Natural killer cell treated with Interleukin-12 subunit alpha and Interleukin-12 subunit beta and Interleukin-15 and Interleukin-18, amount 100 ng/mL, for 72 hours (primary cell): ENCODE measurements around the gene ITIH4. TPM values are rescaled to one million over a fixed set of nuclear protein-coding genes. Genes with fewer than 3 reads are reported as not detected.

Experiments used
- ATAC-seq, 2 donors: fragments of 150-1000 bp; cut with Tn5 transposase in 1 of 2; sonication (Bioruptor Pico), chemical (Tn5 transposase) in 1 of 2; 2 replicates each; pipeline ENCODE4 v1.10.0; 2021
- DNase-seq: peaks from one replicate; pipeline ENCODE4 v3.0.0; 2022; ENCODE audit warnings: low spot score
- H3K27ac Mint-ChIP-seq, 2 donors: 1 replicate in 1 of 2; 2 replicates in 1 of 2; pipeline ENCODE4 v1.8.0; 2022; ENCODE audit warnings: mixed read lengths in 2 of 2, mild to moderate bottlenecking in 1 of 2, moderate library complexity in 1 of 2
- H3K27me3 Mint-ChIP-seq, 2 donors: 1 replicate in 1 of 2; 2 replicates in 1 of 2; pipeline ENCODE4 v1.8.0; 2022; ENCODE audit warnings: mixed read lengths in 2 of 2
- H3K36me3 Mint-ChIP-seq: one replicate; pipeline ENCODE4 v1.8.0; 2022; ENCODE audit warnings: mixed read lengths
- H3K4me1 Mint-ChIP-seq, 2 donors: 1 replicate in 1 of 2; 2 replicates in 1 of 2; pipeline ENCODE4 v1.8.0; 2022; ENCODE audit warnings: low read depth in 2 of 2, mixed read lengths in 2 of 2, mild to moderate bottlenecking in 1 of 2
- H3K4me3 Mint-ChIP-seq: one replicate; pipeline ENCODE4 v1.8.0; 2022; ENCODE audit warnings: mixed read lengths
- H3K9me3 Mint-ChIP-seq: 2 replicates; pipeline ENCODE4 v1.8.0; 2022; ENCODE audit warnings: mixed read lengths
- total RNA-seq, 2 donors: library from RNA; stranded (reverse); gene quantifications; one replicate each; pipeline ENCODE4 v1.2.3, GENCODE V29; 2022

ITIH4 gene
- total RNA-seq, 2 donors from 2014 or later = 8.5 to 14.6 TPM

- no peak overlapping the region for H3K4me3 Mint-ChIP-seq
- no peak overlapping the region for H3K27ac Mint-ChIP-seq
- DNase-seq = no peak
- no peaks in the 10 kb centered on the region for H3K9me3 Mint-ChIP-seq
- H3K27me3 Mint-ChIP-seq = no peaks in the 10 kb centered on the region
- ATAC-seq = no peak
- H3K4me1 Mint-ChIP-seq = no peaks in the 10 kb centered on the region
- no peaks in the 10 kb centered on the region for H3K36me3 Mint-ChIP-seq
Measured at GRCh38 chr3:52816199-52816598, 14.3 kb downstream of the ITIH4 start.

DNA sequence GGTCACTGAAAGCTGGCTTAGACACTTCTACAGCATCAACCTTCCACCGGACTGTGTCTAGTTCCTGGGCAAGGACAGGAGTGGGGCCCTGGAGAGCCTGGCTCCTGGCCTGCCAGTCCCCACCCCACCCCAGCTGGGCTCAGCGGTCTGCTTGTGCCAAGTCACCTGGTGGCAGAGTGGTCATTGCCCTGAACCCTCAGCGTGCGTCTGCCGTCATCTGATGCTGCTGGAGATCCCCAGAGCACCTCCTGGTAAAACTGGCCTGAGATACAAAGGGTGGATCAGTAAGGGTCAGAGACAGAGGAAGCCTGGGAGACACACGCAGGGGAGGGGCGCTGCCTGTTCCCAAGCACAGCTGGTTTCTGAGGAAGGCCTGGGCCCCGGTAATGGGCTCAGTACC, 16.7 kb downstream of the ITIH4 start:
- DNase-seq (no peak), ATAC-seq (no peak)
- Mint-ChIP-seq H3K4me3 (no peak overlapping the region), H3K27me3 (peaks cover 0 to 8% of the 10 kb centered on the region in 2 donors), H3K4me1 (no peaks in the 10 kb centered on the region), H3K27ac (no peak overlapping the region), H3K36me3 (no peaks in the 10 kb centered on the region), H3K9me3 (no peaks in the 10 kb centered on the region)

DNA sequence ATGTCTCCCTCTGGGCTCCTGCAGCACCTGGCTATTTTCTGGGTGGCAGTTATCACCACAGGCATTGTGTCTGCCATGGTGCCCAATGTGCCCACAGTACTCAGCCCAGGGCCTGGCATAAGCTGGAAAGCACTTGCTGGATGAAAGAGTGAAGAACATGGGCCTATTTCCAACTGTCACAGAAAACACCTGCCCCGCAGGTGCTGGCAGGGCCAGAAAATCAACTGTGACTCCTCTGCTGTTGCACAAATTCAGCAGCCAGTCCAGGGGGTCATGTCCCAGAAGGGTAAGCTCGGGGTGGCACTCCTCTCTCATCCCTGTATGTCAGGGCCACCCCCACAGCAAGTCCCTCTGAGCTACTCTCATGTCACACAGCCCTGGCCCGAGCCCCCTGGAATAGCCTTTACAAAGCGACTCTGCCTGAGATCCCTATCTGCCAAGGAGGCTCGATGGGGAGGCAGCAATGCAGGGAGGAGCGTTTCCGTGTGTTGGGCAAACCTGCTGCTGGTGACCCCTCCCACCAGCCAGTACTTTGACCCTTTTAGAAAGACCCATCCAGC, 18.9 kb downstream of the ITIH4 start:
- H3K9me3 Mint-ChIP-seq = no peaks in the 10 kb centered on the region
- ATAC-seq (no peak), DNase-seq (no peak)
- no peak overlapping the region for H3K4me3 Mint-ChIP-seq
- peaks cover 0 to 8% of the 10 kb centered on the region in 2 donors for H3K27me3 Mint-ChIP-seq
- H3K36me3 Mint-ChIP-seq = no peaks in the 10 kb centered on the region
- no peaks in the 10 kb centered on the region for H3K4me1 Mint-ChIP-seq
- H3K27ac Mint-ChIP-seq = no peak overlapping the region

GRCh38 chr3:52810923-52811322, 19.5 kb downstream of the ITIH4 start:
- no peak for ATAC-seq
- no peaks in the 10 kb centered on the region for H3K36me3 Mint-ChIP-seq
- no peaks in the 10 kb centered on the region for H3K4me1 Mint-ChIP-seq
- no peak overlapping the region for H3K4me3 Mint-ChIP-seq
- peaks cover 0 to 8% of the 10 kb centered on the region in 2 donors for H3K27me3 Mint-ChIP-seq
- no peaks in the 10 kb centered on the region for H3K9me3 Mint-ChIP-seq
- H3K27ac Mint-ChIP-seq = no peak overlapping the region
- DNase-seq = no peak

DNA sequence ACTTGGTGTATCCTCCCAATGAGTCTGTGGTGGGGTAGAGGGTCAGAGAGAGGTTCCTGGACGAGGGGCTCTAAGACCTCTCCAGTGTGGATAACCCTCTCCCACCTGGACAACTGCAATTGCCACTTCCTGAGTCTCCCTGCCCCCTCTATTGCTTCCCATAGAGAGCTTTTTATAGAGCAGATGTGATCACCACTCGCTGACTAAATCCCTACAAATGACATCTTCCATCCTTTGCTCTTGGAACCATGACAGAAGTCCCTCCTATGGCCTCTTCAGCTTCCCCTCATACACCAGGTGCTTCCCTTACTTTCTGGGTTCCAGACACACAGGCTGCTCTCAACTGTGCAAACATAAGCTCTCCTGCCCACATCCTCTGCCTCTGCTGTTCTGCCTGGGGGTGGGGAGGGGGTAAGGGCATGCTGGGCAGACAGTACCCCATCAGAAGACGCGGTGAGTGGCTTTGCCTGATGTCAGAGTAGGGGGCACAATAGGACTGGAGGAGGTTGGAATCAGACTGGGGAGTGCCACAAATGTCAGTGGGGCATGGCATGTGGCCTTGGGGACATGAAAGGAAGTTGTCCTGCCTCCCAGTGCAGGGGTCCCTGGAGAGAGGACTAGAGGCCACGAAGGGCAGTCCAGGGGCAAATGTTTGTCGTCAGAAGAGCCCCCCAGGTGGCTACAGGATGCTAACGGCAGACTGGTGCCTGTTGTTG, 20.7 kb downstream of the ITIH4 start:
- Mint-ChIP-seq H3K36me3 (no peaks in the 10 kb centered on the region), H3K27ac (no peak overlapping the region), H3K4me1 (no peaks in the 10 kb centered on the region), H3K27me3 (peaks cover 0 to 8% of the 10 kb centered on the region in 2 donors), H3K4me3 (no peak overlapping the region), H3K9me3 (no peaks in the 10 kb centered on the region)
- no peak for DNase-seq
- no peak for ATAC-seq

GRCh38 chr3:52809149-52809548, 21.3 kb downstream of the ITIH4 start:
- no peak overlapping the region for H3K4me3 Mint-ChIP-seq
- ATAC-seq (no peak), DNase-seq (no peak)
- H3K36me3 Mint-ChIP-seq = no peaks in the 10 kb centered on the region
- no peaks in the 10 kb centered on the region for H3K9me3 Mint-ChIP-seq
- no peaks in the 10 kb centered on the region for H3K4me1 Mint-ChIP-seq
- no peak overlapping the region for H3K27ac Mint-ChIP-seq
- H3K27me3 Mint-ChIP-seq = peaks cover 0 to 8% of the 10 kb centered on the region in 2 donors

DNA sequence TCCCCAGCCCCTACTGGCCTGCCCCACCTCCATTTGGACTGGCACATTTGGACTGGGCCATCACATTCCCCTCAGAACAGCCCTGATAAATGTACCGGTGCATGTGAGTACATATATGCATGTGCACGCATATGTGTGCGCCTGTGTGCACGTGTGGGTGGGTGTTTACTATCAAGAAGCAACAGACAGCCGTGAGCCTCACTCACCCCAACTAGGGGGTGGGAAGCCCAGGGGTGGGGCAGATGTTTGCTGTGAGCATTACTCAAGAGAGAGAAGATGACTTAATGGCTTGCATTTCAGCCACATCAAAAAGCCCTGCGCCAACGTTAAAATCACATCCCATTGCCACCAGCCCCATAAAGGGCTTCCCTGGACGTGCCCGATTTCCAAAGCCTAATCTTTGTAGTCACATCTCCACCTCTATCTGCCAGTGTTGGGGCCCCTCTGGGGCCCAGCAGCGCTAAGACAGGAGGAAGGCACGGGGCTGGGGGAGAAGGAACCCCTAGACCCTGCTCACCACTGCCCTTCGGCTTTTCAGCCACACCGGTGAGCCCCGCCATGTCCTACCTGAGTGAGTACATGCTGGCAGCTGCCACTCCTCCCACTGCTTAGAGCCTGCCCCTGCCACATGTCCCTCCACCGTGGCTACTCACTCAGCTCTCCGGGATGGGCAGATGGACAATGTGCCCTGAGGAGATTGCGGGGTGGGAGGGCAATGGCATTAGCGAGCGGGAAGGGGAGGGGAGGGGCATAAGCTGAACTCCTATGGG, 25.0 kb downstream of the ITIH4 start:
- H3K27me3 Mint-ChIP-seq = peaks cover 0 to 8% of the 10 kb centered on the region in 2 donors

DNA sequence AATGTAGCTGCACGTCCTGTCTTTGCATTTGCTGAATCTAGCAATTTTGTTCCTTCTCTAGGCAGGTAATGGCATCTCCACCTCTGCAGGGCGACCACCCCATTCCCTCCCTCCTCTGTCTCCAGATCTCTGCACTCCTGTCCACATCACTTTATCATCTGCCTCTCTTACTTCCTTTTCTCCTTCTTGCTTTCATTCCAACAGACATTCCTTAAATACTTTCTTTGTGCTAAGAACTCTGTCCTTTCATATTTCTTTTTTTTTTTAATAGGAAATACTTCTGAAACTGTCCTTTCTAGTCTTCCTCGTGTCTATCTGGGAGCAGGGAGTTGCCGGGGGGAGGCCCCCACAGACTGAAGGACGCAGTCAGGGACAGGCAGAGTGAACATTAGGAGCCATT, 28.6 kb downstream of the ITIH4 start:
- no peak overlapping the region for H3K4me3 Mint-ChIP-seq
- H3K27me3 Mint-ChIP-seq = no peaks in the 10 kb centered on the region
- DNase-seq (no peak), ATAC-seq (no peak)
- no peaks in the 10 kb centered on the region for H3K36me3 Mint-ChIP-seq
- H3K27ac Mint-ChIP-seq = no peak overlapping the region
- H3K9me3 Mint-ChIP-seq = no peaks in the 10 kb centered on the region
- H3K4me1 Mint-ChIP-seq = no peaks in the 10 kb centered on the region

More for the DNA sequence above, 25.0 kb downstream of the ITIH4 start:
- Mint-ChIP-seq H3K27ac (no peak overlapping the region), H3K4me1 (no peaks in the 10 kb centered on the region), H3K4me3 (no peak overlapping the region), H3K9me3 (no peaks in the 10 kb centered on the region), H3K36me3 (no peaks in the 10 kb centered on the region)
- no peak for DNase-seq
- ATAC-seq = no peak

DNA sequence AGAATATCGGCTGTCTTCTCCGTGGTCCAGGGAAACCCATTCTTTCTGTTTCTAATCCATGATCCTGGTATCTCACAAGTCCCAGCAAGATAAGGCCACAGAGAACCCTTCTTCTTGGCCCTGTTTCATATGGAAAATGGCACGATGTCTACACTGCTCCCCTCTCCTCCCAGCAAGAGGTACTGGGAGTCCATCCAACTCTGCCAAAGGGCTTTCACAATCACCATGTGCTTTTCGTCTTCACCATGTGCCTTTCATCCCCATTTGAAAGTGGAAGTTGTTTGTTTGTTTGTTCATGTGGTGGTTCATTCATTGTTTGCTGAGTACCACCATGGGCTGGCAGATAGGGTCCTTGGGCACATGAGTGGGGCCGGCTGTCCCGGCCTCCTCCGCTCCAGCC, 30.4 kb downstream of the ITIH4 start:
- H3K36me3 Mint-ChIP-seq = no peaks in the 10 kb centered on the region
- DNase-seq (no peak), ATAC-seq (no peak)
- H3K27ac Mint-ChIP-seq = no peak overlapping the region
- no peak overlapping the region for H3K4me3 Mint-ChIP-seq
- H3K9me3 Mint-ChIP-seq = no peaks in the 10 kb centered on the region
- no peaks in the 10 kb centered on the region for H3K4me1 Mint-ChIP-seq
- H3K27me3 Mint-ChIP-seq = no peaks in the 10 kb centered on the region

DNA sequence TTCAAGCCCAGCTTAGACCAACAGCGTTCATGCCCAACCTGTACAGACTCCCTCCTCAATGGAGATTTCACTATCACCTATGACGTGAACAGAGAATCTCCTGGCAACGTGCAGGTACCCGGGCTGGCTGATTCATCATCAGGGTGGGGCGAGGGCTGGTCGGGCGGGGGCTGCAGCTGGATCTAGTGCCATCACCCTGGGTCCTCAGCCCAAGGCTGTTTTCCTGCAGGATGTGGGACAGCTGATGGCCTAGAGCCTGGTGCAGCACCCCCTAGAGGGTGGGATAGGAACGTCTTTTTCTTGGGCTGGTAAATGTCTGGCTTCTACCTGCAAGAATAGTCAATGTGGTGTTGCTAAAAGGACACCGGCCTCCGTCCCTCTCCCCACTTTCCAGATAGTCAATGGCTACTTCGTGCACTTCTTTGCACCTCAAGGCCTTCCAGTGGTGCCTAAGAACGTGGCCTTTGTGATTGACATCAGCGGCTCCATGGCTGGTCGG, 31.4 kb downstream of the ITIH4 start:
- no peak overlapping the region for H3K27ac Mint-ChIP-seq
- no peaks in the 10 kb centered on the region for H3K9me3 Mint-ChIP-seq
- no peak overlapping the region for H3K4me3 Mint-ChIP-seq
- no peaks in the 10 kb centered on the region for H3K36me3 Mint-ChIP-seq
- DNase-seq (no peak), ATAC-seq (peak in 1 of 2 donors; percentile 36)
- H3K4me1 Mint-ChIP-seq = no peaks in the 10 kb centered on the region
- no peaks in the 10 kb centered on the region for H3K27me3 Mint-ChIP-seq

DNA sequence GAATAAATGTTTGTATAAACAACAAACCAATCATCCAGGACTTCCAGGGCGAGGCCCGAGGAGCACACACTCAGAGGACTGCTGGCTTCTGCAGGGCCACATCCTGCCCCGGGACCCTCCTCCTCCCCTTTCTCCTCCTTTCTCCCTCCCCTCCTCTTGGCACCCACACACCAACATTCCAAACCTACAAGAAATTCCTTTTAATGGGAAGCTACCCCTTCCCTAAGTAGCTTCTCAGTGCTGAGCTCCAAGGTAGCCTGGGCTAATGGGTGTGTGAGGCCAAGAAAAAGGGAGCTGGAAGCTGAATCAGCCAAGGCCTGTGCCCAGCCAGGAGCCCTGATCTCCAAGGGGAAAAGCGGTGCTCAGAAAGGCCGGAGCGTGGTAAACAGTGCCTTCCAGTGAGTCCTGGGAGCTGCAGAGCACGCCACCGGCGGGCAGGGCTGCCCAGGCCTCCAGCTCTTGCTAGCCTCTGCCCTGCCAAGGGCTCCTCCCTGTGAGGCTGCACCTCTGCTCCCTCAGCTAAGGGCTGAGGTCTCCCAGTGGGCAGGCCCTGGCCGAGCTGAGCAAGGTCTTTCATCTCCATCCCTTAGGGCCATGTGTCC, 32.0 kb downstream of the ITIH4 start:
- ATAC-seq (peak in 1 of 2 donors; percentile 6), DNase-seq (no peak)
- Mint-ChIP-seq H3K27ac (no peak overlapping the region), H3K36me3 (no peaks in the 10 kb centered on the region), H3K9me3 (no peaks in the 10 kb centered on the region), H3K4me3 (no peak overlapping the region), H3K4me1 (no peaks in the 10 kb centered on the region), H3K27me3 (no peaks in the 10 kb centered on the region)

DNA sequence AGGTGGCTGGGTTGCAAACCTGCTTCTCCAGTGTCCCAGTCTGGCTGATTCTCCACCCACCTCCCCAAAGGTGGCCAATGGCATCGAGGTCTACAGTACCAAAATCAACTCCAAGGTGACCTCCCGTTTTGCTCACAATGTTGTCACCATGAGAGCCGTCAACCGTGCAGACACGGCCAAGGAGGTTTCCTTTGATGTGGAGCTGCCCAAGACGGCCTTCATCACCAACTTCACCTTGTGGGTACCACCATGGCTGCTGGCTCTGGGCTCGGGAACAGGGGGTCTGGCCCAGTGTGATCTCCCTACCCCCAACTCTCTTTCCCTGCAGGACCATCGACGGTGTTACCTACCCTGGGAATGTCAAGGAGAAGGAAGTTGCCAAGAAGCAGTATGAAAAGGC, 34.1 kb downstream of the ITIH4 start:
- no peak for ATAC-seq
- H3K27me3 Mint-ChIP-seq = no peaks in the 10 kb centered on the region
- H3K36me3 Mint-ChIP-seq = no peaks in the 10 kb centered on the region
- DNase-seq = no peak
- H3K9me3 Mint-ChIP-seq = no peaks in the 10 kb centered on the region
- H3K27ac Mint-ChIP-seq = no peak overlapping the region
- no peak overlapping the region for H3K4me3 Mint-ChIP-seq
- no peaks in the 10 kb centered on the region for H3K4me1 Mint-ChIP-seq

DNA sequence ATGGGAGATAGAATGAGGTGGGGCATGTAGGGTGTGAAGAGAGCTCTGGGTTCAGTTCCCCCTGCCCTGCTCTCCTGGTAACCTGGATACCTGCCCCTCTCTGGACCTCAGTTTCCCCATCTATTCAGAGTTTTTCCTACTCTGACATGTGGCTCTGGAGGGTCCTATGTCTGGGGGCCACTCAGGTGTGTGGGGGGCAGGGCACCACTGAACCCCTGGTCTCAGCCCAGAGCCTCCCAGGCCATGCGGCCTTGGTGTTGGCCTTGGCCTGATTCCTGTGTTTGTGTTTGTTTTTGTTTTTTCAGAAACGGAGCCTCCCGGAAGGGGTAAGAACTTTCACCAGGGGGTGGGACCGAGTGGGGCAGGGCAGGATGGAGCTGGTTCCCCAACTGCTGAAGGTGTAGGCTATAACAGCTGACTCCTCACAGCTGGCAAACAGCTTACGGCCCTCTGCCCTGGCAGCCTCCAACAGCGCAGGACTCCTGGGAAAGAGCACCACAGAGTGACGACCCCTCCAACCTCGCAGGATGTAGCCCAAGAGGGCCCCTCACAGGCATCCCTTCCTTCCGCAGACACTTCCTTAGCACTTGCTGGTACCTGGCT, 35.1 kb downstream of the ITIH4 start:
- Mint-ChIP-seq H3K36me3 (no peaks in the 10 kb centered on the region), H3K27me3 (no peaks in the 10 kb centered on the region), H3K4me1 (no peaks in the 10 kb centered on the region), H3K9me3 (no peaks in the 10 kb centered on the region), H3K4me3 (no peak overlapping the region), H3K27ac (no peak overlapping the region)
- ATAC-seq (no peak), DNase-seq (no peak)
